ENCODE data around the gene CDO1.

DNA sequence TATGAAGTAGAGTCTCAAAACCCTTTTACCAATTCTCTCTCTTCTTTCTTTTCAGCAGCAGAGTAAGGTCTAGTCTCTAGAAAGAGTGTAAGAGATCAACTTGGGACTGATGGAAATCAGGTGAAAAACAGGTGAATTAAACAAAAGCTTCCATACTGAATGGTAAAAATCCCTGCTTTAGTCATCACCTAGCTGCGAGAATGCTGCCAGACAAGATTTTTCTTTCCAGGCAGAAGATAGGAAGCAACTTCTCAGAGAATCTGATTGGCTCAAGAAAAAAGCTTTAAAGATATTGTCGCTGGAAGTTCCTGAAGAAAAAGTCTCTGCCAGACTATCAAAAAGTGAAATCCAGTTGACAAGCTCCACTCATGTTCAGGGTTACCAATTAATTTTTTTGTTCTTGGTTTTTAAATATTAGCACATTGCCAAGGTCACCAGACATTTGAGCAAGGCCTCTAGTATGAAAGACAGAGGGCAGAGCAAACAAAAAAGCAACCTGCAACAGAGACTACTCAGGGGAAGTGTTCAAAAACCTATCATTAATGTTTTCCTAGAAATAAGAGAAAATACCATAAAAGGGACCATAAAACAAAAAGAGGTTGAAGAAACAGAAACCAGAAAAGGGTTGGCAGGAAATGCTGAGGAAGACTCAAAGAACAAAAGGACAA, 9.3 kb downstream of the CDO1 start:
- TF ChIP-seq TAF1 (IDR thresholded peaks at IDR 0.05; ENCODE audit: control insufficient read depth, extremely low read depth, insufficient read depth, low read length, severe bottlenecking), result no peak
- no peak for TF ChIP-seq HIVEP1 (CRISPR knock-in tag; IDR thresholded peaks at IDR 0.05)
- TF ChIP-seq, protein P1, sequence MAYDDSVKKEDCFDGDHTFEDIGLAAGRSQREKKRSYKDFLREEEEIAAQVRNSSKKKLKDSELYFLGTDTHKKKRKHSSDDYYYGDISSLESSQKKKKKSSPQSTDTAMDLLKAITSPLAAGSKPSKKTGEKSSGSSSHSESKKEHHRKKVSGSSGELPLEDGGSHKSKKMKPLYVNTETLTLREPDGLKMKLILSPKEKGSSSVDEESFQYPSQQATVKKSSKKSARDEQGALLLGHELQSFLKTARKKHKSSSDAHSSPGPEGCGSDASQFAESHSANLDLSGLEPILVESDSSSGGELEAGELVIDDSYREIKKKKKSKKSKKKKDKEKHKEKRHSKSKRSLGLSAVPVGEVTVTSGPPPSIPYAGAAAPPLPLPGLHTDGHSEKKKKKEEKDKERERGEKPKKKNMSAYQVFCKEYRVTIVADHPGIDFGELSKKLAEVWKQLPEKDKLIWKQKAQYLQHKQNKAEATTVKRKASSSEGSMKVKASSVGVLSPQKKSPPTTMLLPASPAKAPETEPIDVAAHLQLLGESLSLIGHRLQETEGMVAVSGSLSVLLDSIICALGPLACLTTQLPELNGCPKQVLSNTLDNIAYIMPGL (CRISPR knock-in tag; IDR thresholded peaks at IDR 0.05), result no peak
- no peak for TF ChIP-seq GTF2F1 (IDR thresholded peaks at IDR 0.05; ENCODE audit: low read depth, low read length)
- no peak for TF ChIP-seq EP400 (IDR thresholded peaks at IDR 0.05)
- TF ChIP-seq JUND (IDR thresholded peaks at IDR 0.05; ENCODE audit: borderline replicate concordance, low read depth, low read length), result no peak
- TF ChIP-seq JUND (tag; IDR thresholded peaks at IDR 0.05; ENCODE audit: borderline replicate concordance, low read depth, low read length), result no peak
- TF ChIP-seq ZNF24 (IDR thresholded peaks at IDR 0.05), result no peak
- TF ChIP-seq, protein P2, sequence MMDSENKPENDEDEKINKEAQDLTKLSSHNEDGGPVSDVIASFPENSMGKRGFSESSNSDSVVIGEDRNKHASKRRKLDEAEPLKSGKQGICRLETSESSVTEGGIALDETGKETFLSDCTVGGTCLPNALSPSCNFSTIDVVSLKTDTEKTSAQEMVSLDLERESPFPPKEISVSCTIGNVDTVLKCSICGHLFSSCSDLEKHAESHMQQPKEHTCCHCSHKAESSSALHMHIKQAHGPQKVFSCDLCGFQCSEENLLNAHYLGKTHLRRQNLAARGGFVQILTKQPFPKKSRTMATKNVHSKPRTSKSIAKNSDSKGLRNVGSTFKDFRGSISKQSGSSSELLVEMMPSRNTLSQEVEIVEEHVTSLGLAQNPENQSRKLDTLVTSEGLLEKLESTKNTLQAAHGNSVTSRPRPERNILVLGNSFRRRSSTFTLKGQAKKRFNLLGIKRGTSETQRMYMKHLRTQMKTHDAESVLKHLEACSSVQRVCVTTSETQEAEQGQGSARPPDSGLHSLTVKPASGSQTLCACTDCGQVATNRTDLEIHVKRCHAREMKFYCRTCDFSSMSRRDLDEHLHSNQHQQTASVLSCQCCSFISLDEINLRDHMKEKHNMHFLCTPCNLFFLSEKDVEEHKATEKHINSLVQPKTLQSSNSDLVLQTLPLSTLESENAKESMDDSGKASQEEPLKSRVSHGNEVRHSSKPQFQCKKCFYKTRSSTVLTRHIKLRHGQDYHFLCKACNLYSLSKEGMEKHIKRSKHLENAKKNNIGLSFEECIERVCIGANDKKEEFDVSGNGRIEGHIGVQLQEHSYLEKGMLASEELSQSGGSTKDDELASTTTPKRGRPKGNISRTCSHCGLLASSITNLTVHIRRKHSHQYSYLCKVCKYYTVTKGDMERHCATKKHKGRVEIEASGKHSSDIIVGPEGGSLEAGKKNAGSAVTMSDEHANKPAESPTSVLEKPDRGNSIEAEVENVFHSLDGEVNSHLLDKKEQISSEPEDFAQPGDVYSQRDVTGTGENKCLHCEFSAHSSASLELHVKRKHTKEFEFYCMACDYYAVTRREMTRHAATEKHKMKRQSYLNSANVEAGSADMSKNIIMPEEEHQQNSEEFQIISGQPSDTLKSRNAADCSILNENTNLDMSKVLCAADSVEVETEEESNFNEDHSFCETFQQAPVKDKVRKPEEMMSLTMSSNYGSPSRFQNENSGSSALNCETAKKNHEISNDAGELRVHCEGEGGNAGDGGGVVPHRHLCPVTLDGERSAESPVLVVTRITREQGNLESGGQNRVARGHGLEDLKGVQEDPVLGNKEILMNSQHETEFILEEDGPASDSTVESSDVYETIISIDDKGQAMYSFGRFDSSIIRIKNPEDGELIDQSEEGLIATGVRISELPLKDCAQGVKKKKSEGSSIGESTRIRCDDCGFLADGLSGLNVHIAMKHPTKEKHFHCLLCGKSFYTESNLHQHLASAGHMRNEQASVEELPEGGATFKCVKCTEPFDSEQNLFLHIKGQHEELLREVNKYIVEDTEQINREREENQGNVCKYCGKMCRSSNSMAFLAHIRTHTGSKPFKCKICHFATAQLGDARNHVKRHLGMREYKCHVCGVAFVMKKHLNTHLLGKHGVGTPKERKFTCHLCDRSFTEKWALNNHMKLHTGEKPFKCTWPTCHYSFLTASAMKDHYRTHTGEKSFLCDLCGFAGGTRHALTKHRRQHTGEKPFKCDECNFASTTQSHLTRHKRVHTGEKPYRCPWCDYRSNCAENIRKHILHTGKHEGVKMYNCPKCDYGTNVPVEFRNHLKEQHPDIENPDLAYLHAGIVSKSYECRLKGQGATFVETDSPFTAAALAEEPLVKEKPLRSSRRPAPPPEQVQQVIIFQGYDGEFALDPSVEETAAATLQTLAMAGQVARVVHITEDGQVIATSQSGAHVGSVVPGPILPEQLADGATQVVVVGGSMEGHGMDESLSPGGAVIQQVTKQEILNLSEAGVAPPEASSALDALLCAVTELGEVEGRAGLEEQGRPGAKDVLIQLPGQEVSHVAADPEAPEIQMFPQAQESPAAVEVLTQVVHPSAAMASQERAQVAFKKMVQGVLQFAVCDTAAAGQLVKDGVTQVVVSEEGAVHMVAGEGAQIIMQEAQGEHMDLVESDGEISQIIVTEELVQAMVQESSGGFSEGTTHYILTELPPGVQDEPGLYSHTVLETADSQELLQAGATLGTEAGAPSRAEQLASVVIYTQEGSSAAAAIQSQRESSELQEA (IDR thresholded peaks at IDR 0.05; ENCODE audit: low read depth), result no peak
